Astrocyte of the spinal cord (primary cell): ENCODE results near the gene PANK2.

Experiments
- DNase-seq: peaks from one replicate; pipeline ENCODE4 v3.0.0; 2011; ENCODE audit warnings: low read depth, low spot score
- H3K4me3 ChIP-seq: 2 replicates; pipeline ENCODE4 v1.5.1; 2011; ENCODE audit warnings: low read depth, mild to moderate bottlenecking, low read length, moderate library complexity
- in situ Hi-C: cut with HindIII; loops from 2 replicates; pipeline ENCODE4 v1.10.0; 2017; ENCODE audit warnings: low sequenced_read_pairs
- TF ChIP-seq, protein P1 (sequence below): IDR thresholded peaks from 2 replicates; pipeline ENCODE4 v1.5.1; 2012; ENCODE audit warnings: low read depth, mild to moderate bottlenecking, low read length, inconsistent platforms

The PANK2 gene

DNA sequence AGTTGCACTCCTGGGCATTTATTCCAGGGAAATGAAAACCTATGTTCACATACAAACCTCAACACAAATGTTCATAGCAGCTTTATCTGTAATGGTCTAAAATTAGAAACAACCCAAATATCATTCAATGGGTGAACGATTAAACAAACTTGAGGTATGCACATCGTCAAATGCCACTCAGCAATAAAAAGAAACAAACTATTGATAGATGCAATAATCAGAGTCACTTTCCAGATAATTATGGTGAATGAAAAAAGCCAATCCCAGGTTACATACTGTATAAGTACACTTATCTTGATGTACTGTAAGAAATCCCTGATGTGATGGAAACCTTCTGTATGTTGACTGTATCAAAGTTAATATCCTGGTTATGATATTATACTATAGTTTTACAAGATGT is 87.3 kb downstream of the PANK2 start:
- no peak overlapping the region for H3K4me3 ChIP-seq
- no peak for DNase-seq
- TF ChIP-seq, protein P1, sequence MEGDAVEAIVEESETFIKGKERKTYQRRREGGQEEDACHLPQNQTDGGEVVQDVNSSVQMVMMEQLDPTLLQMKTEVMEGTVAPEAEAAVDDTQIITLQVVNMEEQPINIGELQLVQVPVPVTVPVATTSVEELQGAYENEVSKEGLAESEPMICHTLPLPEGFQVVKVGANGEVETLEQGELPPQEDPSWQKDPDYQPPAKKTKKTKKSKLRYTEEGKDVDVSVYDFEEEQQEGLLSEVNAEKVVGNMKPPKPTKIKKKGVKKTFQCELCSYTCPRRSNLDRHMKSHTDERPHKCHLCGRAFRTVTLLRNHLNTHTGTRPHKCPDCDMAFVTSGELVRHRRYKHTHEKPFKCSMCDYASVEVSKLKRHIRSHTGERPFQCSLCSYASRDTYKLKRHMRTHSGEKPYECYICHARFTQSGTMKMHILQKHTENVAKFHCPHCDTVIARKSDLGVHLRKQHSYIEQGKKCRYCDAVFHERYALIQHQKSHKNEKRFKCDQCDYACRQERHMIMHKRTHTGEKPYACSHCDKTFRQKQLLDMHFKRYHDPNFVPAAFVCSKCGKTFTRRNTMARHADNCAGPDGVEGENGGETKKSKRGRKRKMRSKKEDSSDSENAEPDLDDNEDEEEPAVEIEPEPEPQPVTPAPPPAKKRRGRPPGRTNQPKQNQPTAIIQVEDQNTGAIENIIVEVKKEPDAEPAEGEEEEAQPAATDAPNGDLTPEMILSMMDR, result no peak
- in situ Hi-C loops, result no loop called here
